Measurements from ENCODE around the gene PDHX.

- TF ChIP-seq, protein P1, sequence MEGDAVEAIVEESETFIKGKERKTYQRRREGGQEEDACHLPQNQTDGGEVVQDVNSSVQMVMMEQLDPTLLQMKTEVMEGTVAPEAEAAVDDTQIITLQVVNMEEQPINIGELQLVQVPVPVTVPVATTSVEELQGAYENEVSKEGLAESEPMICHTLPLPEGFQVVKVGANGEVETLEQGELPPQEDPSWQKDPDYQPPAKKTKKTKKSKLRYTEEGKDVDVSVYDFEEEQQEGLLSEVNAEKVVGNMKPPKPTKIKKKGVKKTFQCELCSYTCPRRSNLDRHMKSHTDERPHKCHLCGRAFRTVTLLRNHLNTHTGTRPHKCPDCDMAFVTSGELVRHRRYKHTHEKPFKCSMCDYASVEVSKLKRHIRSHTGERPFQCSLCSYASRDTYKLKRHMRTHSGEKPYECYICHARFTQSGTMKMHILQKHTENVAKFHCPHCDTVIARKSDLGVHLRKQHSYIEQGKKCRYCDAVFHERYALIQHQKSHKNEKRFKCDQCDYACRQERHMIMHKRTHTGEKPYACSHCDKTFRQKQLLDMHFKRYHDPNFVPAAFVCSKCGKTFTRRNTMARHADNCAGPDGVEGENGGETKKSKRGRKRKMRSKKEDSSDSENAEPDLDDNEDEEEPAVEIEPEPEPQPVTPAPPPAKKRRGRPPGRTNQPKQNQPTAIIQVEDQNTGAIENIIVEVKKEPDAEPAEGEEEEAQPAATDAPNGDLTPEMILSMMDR (IDR thresholded peaks at IDR 0.05): no peak
- no peak for TF ChIP-seq POLR2A (IDR thresholded peaks at IDR 0.05)
Observed at GRCh38 chr11:35031867-35032266, 115.4 kb downstream of the PDHX start.
